ENCODE data around the gene C2.

The C2 gene

GRCh38 chr6:31880616-31881015, 46.9 kb upstream of the C2 start:
- H3K4me1 ChIP-seq (ENCODE audit: control insufficient read depth in 1 of 2, insufficient read depth in 1 of 2, low read depth in 1 of 2, low read length in 1 of 2): no peaks in the 10 kb centered on the region
- peaks cover 55% of the 10 kb centered on the region for H3K36me3 ChIP-seq
- H3K27me3 ChIP-seq: no peaks in the 10 kb centered on the region
- no peak for TF ChIP-seq CTCF (IDR thresholded peaks at IDR 0.05)
- no peak overlapping the region for H3K27ac ChIP-seq
- H3K9me3 ChIP-seq: no peaks in the 10 kb centered on the region
- no peak overlapping the region for H3K4me3 ChIP-seq (ENCODE audit: low read depth in 1 of 2, low read length in 1 of 2)

GRCh38 chr6:31881136-31881859, 46.2 kb upstream of the C2 start:
- H3K9me3 ChIP-seq: no peaks in the 10 kb centered on the region
- H3K27ac ChIP-seq: no peak overlapping the region
- H3K4me3 ChIP-seq (ENCODE audit: low read depth in 1 of 2, low read length in 1 of 2): no peak overlapping the region
- no peaks in the 10 kb centered on the region for H3K4me1 ChIP-seq (ENCODE audit: control insufficient read depth in 1 of 2, insufficient read depth in 1 of 2, low read depth in 1 of 2, low read length in 1 of 2)
- H3K27me3 ChIP-seq: no peaks in the 10 kb centered on the region
- peaks cover 55% of the 10 kb centered on the region for H3K36me3 ChIP-seq
- no peak for TF ChIP-seq CTCF (IDR thresholded peaks at IDR 0.05)

GRCh38 chr6:31882344-31882743, 45.2 kb upstream of the C2 start:
- Histone ChIP-seq H3K36me3 (peaks cover 65% of the 10 kb centered on the region), H3K27me3 (no peaks in the 10 kb centered on the region), H3K4me1 (ENCODE audit: control insufficient read depth in 1 of 2, insufficient read depth in 1 of 2, low read depth in 1 of 2, low read length in 1 of 2) (no peaks in the 10 kb centered on the region), H3K9me3 (no peaks in the 10 kb centered on the region), H3K27ac (no peak overlapping the region), H3K4me3 (ENCODE audit: low read depth in 1 of 2, low read length in 1 of 2) (no peak overlapping the region)
- TF ChIP-seq CTCF (IDR thresholded peaks at IDR 0.05): no peak

GRCh38 chr6:31883676-31884075, 43.8 kb upstream of the C2 start:
- Histone ChIP-seq H3K27me3 (no peaks in the 10 kb centered on the region), H3K9me3 (no peaks in the 10 kb centered on the region), H3K27ac (no peak overlapping the region), H3K36me3 (peaks cover 78% of the 10 kb centered on the region), H3K4me3 (ENCODE audit: low read depth in 1 of 2, low read length in 1 of 2) (no peak overlapping the region), H3K4me1 (ENCODE audit: control insufficient read depth in 1 of 2, insufficient read depth in 1 of 2, low read depth in 1 of 2, low read length in 1 of 2) (no peaks in the 10 kb centered on the region)
- no peak for TF ChIP-seq CTCF (IDR thresholded peaks at IDR 0.05)

- Histone ChIP-seq H3K27ac (no peak overlapping the region), H3K36me3 (peaks cover 76% of the 10 kb centered on the region), H3K27me3 (no peaks in the 10 kb centered on the region), H3K4me1 (ENCODE audit: control insufficient read depth in 1 of 2, insufficient read depth in 1 of 2, low read depth in 1 of 2, low read length in 1 of 2) (no peaks in the 10 kb centered on the region), H3K4me3 (ENCODE audit: low read depth in 1 of 2, low read length in 1 of 2) (no peak overlapping the region), H3K9me3 (no peaks in the 10 kb centered on the region)
- TF ChIP-seq CTCF (IDR thresholded peaks at IDR 0.05): no peak
Measured at GRCh38 chr6:31884528-31885035, 42.9 kb upstream of the C2 start.

Measured in neutrophil (primary cell).